A549 (cell line): Measurements from ENCODE around the gene GATB.

Experiments
- CBX8 ChIP-seq: fragments of 200-600 bp; sonication (generic); IDR thresholded peaks from 2 replicates; pipeline ENCODE4 v1.6.1; 2016
- KDM1A ChIP-seq: fragments of 200-600 bp; sonication (generic); IDR thresholded peaks from 2 replicates; pipeline ENCODE4 v1.6.1; 2016; ENCODE audit warnings: low read depth, mild to moderate bottlenecking
- MAFK ChIP-seq: fragments of 450-650 bp; IDR thresholded peaks from 2 replicates; pipeline ENCODE4 v1.6.1; 2014; ENCODE audit not compliant: partially characterized antibody
- MAX ChIP-seq: IDR thresholded peaks from 2 replicates; pipeline ENCODE4 v1.6.1; 2012
- RFX5 ChIP-seq: fragments of 450-650 bp; IDR thresholded peaks from 2 replicates; pipeline ENCODE4 v1.7.1; 2014; ENCODE audit warnings: antibody characterized with exemption, mild to moderate bottlenecking, moderate library complexity
- TF ChIP-seq, protein P1 (sequence below): fragments of >200 bp; sonication (Bioruptor Twin); formaldehyde crosslinking; IDR thresholded peaks from 3 replicates; pipeline ENCODE4 v1.5.1; 2016
- TF ChIP-seq, protein P2 (sequence below): fragments of 200-600 bp; sonication (generic); IDR thresholded peaks from 2 replicates; pipeline ENCODE4 v1.6.1; 2016; ENCODE audit warnings: antibody characterized with exemption, mild to moderate bottlenecking, moderate library complexity

DNA sequence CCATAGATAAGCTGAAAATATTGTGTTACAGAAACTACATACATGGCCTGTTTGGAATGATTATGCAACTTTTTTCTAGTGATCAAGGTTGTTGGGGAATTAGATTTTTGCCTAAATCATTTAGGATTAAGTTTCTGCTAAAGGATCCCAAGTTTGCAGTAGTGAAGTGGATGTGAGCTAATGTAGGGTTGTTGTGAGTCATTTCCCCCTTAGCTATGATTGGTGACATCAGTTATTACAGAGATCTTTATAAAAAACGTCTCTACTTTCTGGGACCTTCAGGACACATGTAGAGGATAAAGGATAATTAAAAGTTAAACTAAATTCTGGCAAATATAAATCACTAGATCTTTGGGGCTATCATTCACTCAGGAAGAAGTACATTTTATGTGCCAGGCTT is 133.3 kb downstream of the GATB start:
- TF ChIP-seq MAFK (no peak), MAX (no peak), RFX5 (no peak), CBX8 (no peak), KDM1A (no peak)
- TF ChIP-seq, protein P1, sequence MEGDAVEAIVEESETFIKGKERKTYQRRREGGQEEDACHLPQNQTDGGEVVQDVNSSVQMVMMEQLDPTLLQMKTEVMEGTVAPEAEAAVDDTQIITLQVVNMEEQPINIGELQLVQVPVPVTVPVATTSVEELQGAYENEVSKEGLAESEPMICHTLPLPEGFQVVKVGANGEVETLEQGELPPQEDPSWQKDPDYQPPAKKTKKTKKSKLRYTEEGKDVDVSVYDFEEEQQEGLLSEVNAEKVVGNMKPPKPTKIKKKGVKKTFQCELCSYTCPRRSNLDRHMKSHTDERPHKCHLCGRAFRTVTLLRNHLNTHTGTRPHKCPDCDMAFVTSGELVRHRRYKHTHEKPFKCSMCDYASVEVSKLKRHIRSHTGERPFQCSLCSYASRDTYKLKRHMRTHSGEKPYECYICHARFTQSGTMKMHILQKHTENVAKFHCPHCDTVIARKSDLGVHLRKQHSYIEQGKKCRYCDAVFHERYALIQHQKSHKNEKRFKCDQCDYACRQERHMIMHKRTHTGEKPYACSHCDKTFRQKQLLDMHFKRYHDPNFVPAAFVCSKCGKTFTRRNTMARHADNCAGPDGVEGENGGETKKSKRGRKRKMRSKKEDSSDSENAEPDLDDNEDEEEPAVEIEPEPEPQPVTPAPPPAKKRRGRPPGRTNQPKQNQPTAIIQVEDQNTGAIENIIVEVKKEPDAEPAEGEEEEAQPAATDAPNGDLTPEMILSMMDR: no peak
- TF ChIP-seq, protein P2, sequence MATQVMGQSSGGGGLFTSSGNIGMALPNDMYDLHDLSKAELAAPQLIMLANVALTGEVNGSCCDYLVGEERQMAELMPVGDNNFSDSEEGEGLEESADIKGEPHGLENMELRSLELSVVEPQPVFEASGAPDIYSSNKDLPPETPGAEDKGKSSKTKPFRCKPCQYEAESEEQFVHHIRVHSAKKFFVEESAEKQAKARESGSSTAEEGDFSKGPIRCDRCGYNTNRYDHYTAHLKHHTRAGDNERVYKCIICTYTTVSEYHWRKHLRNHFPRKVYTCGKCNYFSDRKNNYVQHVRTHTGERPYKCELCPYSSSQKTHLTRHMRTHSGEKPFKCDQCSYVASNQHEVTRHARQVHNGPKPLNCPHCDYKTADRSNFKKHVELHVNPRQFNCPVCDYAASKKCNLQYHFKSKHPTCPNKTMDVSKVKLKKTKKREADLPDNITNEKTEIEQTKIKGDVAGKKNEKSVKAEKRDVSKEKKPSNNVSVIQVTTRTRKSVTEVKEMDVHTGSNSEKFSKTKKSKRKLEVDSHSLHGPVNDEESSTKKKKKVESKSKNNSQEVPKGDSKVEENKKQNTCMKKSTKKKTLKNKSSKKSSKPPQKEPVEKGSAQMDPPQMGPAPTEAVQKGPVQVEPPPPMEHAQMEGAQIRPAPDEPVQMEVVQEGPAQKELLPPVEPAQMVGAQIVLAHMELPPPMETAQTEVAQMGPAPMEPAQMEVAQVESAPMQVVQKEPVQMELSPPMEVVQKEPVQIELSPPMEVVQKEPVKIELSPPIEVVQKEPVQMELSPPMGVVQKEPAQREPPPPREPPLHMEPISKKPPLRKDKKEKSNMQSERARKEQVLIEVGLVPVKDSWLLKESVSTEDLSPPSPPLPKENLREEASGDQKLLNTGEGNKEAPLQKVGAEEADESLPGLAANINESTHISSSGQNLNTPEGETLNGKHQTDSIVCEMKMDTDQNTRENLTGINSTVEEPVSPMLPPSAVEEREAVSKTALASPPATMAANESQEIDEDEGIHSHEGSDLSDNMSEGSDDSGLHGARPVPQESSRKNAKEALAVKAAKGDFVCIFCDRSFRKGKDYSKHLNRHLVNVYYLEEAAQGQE: no peak
